HG03575 (cell line): ENCODE results near the gene ZNF599.
"Not testable (repeated sequence)": the region's sequence is repeated elsewhere in the genome, so short reads cannot be mapped to it uniquely, and the experiment has no call there.

ENCODE experiments used
- ATAC-seq: cut with Tn5 transposase; IDR thresholded peaks from one replicate; pipeline ENCODE4 v1.9.1; 2021; ENCODE audit not compliant: unreplicated experiment, insufficient number of reproducible peaks, low FRiP score; ENCODE audit errors: extremely low read depth

ZNF599 gene

GRCh38 chr19:34772697-34773554 is at the start of gene ZNF599:
ZNF599 (minus strand) TSS chr19:34773215; CDS start chr19:34772841, 374 bp downstream.
- ATAC-seq = peak; percentile 86

- no peak for ATAC-seq
Measured at GRCh38 chr19:34818270-34818669, 45.3 kb upstream of the ZNF599 start.

GRCh38 chr19:34816708-34817107 is 43.7 kb upstream of the ZNF599 start:
- no peak for ATAC-seq

- ATAC-seq = no peak
Measured at GRCh38 chr19:34808566-34808965, 35.6 kb upstream of the ZNF599 start.

- ATAC-seq = no peak
Measured at GRCh38 chr19:34806976-34807860, 34.2 kb upstream of the ZNF599 start.

GRCh38 chr19:34804115-34804514 is 31.1 kb upstream of the ZNF599 start:
- ATAC-seq = no peak

GRCh38 chr19:34796953-34797352 is 23.9 kb upstream of the ZNF599 start:
- ATAC-seq = not testable (repeated sequence)

GRCh38 chr19:34794066-34794960 is 21.3 kb upstream of the ZNF599 start:
- ATAC-seq = no peak

GRCh38 chr19:34793565-34793964 is 20.6 kb upstream of the ZNF599 start:
- no peak for ATAC-seq

GRCh38 chr19:34788074-34788473 is 15.1 kb upstream of the ZNF599 start:
- no peak for ATAC-seq

GRCh38 chr19:34787059-34787824 is 14.2 kb upstream of the ZNF599 start:
- ATAC-seq = no peak

GRCh38 chr19:34786236-34786635 is 13.2 kb upstream of the ZNF599 start:
- no peak for ATAC-seq

- no peak for ATAC-seq
Measured at GRCh38 chr19:34779652-34780051, 6.6 kb upstream of the ZNF599 start.

GRCh38 chr19:34778342-34778741 is 5.3 kb upstream of the ZNF599 start:
- no peak for ATAC-seq

GRCh38 chr19:34774857-34775256 is 1.8 kb upstream of the ZNF599 start:
- ATAC-seq = no peak

- ATAC-seq = no peak
Measured at GRCh38 chr19:34773555-34773864, 495 bp upstream of the ZNF599 start.

GRCh38 chr19:34767951-34768350 is 5.1 kb downstream of the ZNF599 start:
- no peak for ATAC-seq

- no peak for ATAC-seq
Measured at GRCh38 chr19:34766386-34766785, 6.6 kb downstream of the ZNF599 start.
